DMS79 (cell line): ENCODE measurements around the gene CD82.

ENCODE experiments used
- DNase-seq: peaks from one replicate; lab custom pipeline; 2025; lab: John Stamatoyannopoulos, UW

The CD82 gene

GRCh38 chr11:44601471-44602370, 36.3 kb downstream of the CD82 start:
- no peak for DNase-seq

GRCh38 chr11:44602891-44603310, 37.4 kb downstream of the CD82 start:
- DNase-seq, result no peak

GRCh38 chr11:44604171-44604581, 38.7 kb downstream of the CD82 start:
- peak; percentile 91 for DNase-seq

- no peak for DNase-seq
Measured at GRCh38 chr11:44605068-44605708, 39.7 kb downstream of the CD82 start.

- no peak for DNase-seq
Measured at GRCh38 chr11:44605965-44606364, 40.5 kb downstream of the CD82 start.

- DNase-seq, result no peak
Measured at GRCh38 chr11:44606472-44606871, 41.0 kb downstream of the CD82 start.

GRCh38 chr11:44607319-44607962, 42.0 kb downstream of the CD82 start:
- no peak for DNase-seq

- DNase-seq, result peak; percentile 88
Measured at GRCh38 chr11:44607987-44608386, 42.5 kb downstream of the CD82 start.

- peak; percentile 92 for DNase-seq
Measured at GRCh38 chr11:44608651-44608990, 43.2 kb downstream of the CD82 start.

GRCh38 chr11:44608991-44609782, 43.7 kb downstream of the CD82 start:
- DNase-seq, result no peak

GRCh38 chr11:44609783-44610155, 44.3 kb downstream of the CD82 start:
- DNase-seq, result no peak

GRCh38 chr11:44610186-44610955, 44.9 kb downstream of the CD82 start:
- DNase-seq, result no peak

- DNase-seq, result no peak
Measured at GRCh38 chr11:44611088-44611487, 45.6 kb downstream of the CD82 start.

GRCh38 chr11:44611687-44612434, 46.4 kb downstream of the CD82 start:
- no peak for DNase-seq

GRCh38 chr11:44613153-44613552, 47.7 kb downstream of the CD82 start:
- no peak for DNase-seq

- DNase-seq, result no peak
Measured at GRCh38 chr11:44614281-44614775, 48.9 kb downstream of the CD82 start.

GRCh38 chr11:44615041-44615755, 49.7 kb downstream of the CD82 start:
- DNase-seq, result no peak

- DNase-seq, result no peak
Measured at GRCh38 chr11:44615913-44616791, 50.7 kb downstream of the CD82 start.
